Stimulated activated CD8-positive, alpha-beta memory T cell treated with anti-CD3 and anti-CD28 coated beads, Interleukin-15, amount 100 ng/mL, for 4 hours (primary cell): ENCODE data around the gene NBPF12.
"Not testable (repeated sequence)": the region's sequence is repeated elsewhere in the genome, so short reads cannot be mapped to it uniquely, and the experiment has no call there.

ENCODE experiments used
- DNase-seq, 2 donors: peaks; one replicate each; pipeline ENCODE4 v3.0.0-alpha.2; 2020; ENCODE audit warnings: low read depth in 2 of 2

The NBPF12 gene

GRCh38 chr1:146972681-146973080, 34.6 kb downstream of the NBPF12 start:
- not testable (repeated sequence) for DNase-seq

GRCh38 chr1:146985855-146986254, 47.7 kb downstream of the NBPF12 start:
- not testable (repeated sequence) for DNase-seq

- not testable (repeated sequence) for DNase-seq
Observed at GRCh38 chr1:146986450-146986849, 48.3 kb downstream of the NBPF12 start.

- DNase-seq: not testable (repeated sequence)
Observed at GRCh38 chr1:146987502-146987901, 49.4 kb downstream of the NBPF12 start.

- not testable (repeated sequence) for DNase-seq
Observed at GRCh38 chr1:146989455-146989854, 51.3 kb downstream of the NBPF12 start.

- DNase-seq: not testable (repeated sequence)
Observed at GRCh38 chr1:147008495-147008894, 70.4 kb downstream of the NBPF12 start.

GRCh38 chr1:147026975-147027374, 88.9 kb downstream of the NBPF12 start:
- DNase-seq: not testable (repeated sequence)

- not testable (repeated sequence) for DNase-seq
Observed at GRCh38 chr1:147030066-147030653, 92.0 kb downstream of the NBPF12 start.

GRCh38 chr1:147039916-147040315, 101.8 kb downstream of the NBPF12 start:
- DNase-seq: no peak

- DNase-seq: not testable (repeated sequence)
Observed at GRCh38 chr1:147042891-147043290, 104.8 kb downstream of the NBPF12 start.

GRCh38 chr1:147044511-147044910, 106.4 kb downstream of the NBPF12 start:
- DNase-seq: not testable (repeated sequence)
